Liver (tissue), 9 donors: Measurements from ENCODE around the gene GOLGA2. TPM values are rescaled to one million over a fixed set of nuclear protein-coding genes. Genes with fewer than 3 reads are reported as not detected.

Experiments used
- DNase-seq: peaks from one replicate; pipeline ENCODE4 v3.0.0-alpha.2; 2017; ENCODE audit warnings: low spot score
- H3K27ac ChIP-seq, 2 donors: one replicate each; pipeline ENCODE4 v1.7.0; 2013; ENCODE audit warnings: inconsistent platforms in 2 of 2, low read length in 2 of 2, control low read depth in 1 of 2, low read depth in 1 of 2, mild to moderate bottlenecking in 1 of 2
- H3K27me3 ChIP-seq, 4 donors: one replicate each; pipeline versions ENCODE4 v1.6.1 to v1.7.0; 2013; ENCODE audit warnings: low read length in 3 of 4, inconsistent platforms in 1 of 4, mild to moderate bottlenecking in 1 of 4, moderate library complexity in 1 of 4; ENCODE audit not compliant: control insufficient read depth in 4 of 4, insufficient read depth in 4 of 4
- H3K36me3 ChIP-seq, 4 donors: one replicate each; pipeline versions ENCODE4 v1.6.1 to v1.7.0; 2013; ENCODE audit warnings: low read length in 3 of 4, mild to moderate bottlenecking in 3 of 4, low read depth in 1 of 4, moderate library complexity in 1 of 4; ENCODE audit not compliant: control insufficient read depth in 4 of 4, insufficient read depth in 3 of 4
- H3K4me1 ChIP-seq, 4 donors: one replicate each; pipeline versions ENCODE4 v1.6.1 to v1.7.0; 2013; ENCODE audit warnings: low read length in 3 of 4, mild to moderate bottlenecking in 3 of 4, moderate library complexity in 1 of 4; ENCODE audit not compliant: control insufficient read depth in 4 of 4, insufficient read depth in 4 of 4
- H3K4me3 ChIP-seq, 3 donors: one replicate each; pipeline versions ENCODE4 v1.6.1 to v1.7.0; 2013; ENCODE audit warnings: low read length in 3 of 3, control low read depth in 1 of 3, low read depth in 1 of 3, mild to moderate bottlenecking in 1 of 3
- H3K9ac ChIP-seq, 2 donors: one replicate each; pipeline ENCODE4 v1.7.0; 2013; ENCODE audit warnings: low read length in 2 of 2, mild to moderate bottlenecking in 2 of 2, moderate library complexity in 2 of 2, control low read depth in 1 of 2, low read depth in 1 of 2
- H3K9me3 ChIP-seq, 4 donors: one replicate each; pipeline versions ENCODE4 v1.6.1 to v1.7.0; 2013; ENCODE audit warnings: low read length in 3 of 4; ENCODE audit not compliant: control insufficient read depth in 4 of 4
- EGR1 ChIP-seq, 2 donors: IDR thresholded peaks; 2 replicates each; pipeline ENCODE4 v1.6.1; 2016 to 2018; ENCODE audit warnings: antibody characterized with exemption in 2 of 2, low read depth in 2 of 2
- FOXA1 ChIP-seq: IDR thresholded peaks from 2 replicates; pipeline ENCODE4 v1.6.1; 2016; ENCODE audit warnings: antibody characterized with exemption
- FOXA2 ChIP-seq: IDR thresholded peaks from 2 replicates; pipeline ENCODE4 v1.6.1; 2016; ENCODE audit warnings: antibody characterized with exemption
- GABPA ChIP-seq, 2 donors: IDR thresholded peaks in 1 of 2; conservative IDR thresholded peaks in 1 of 2; 2 replicates each; pipeline ENCODE4 v1.6.1; 2016; ENCODE audit warnings: antibody characterized with exemption in 2 of 2, mild to moderate bottlenecking in 1 of 2, moderate library complexity in 1 of 2
- HNF4A ChIP-seq, 2 donors: conservative IDR thresholded peaks; 2 replicates each; pipeline ENCODE4 v1.6.1; 2016; ENCODE audit warnings: antibody characterized with exemption in 2 of 2, mild to moderate bottlenecking in 2 of 2
- HNF4G ChIP-seq: IDR thresholded peaks from 2 replicates; pipeline ENCODE4 v1.6.1; 2016; ENCODE audit warnings: antibody characterized with exemption
- JUND ChIP-seq, 2 donors: IDR thresholded peaks; 2 replicates each; pipeline ENCODE4 v1.6.1; 2016; ENCODE audit warnings: antibody characterized with exemption in 2 of 2
- NR2F2 ChIP-seq: IDR thresholded peaks from 2 replicates; pipeline ENCODE4 v1.6.1; 2016; ENCODE audit warnings: antibody characterized with exemption
- RAD21 ChIP-seq, 2 donors: IDR thresholded peaks; 2 replicates each; pipeline ENCODE4 v1.6.1; 2016; ENCODE audit warnings: antibody characterized with exemption in 2 of 2, mild to moderate bottlenecking in 2 of 2
- RXRA ChIP-seq, 2 donors: IDR thresholded peaks; 2 replicates each; pipeline ENCODE4 v1.6.1; 2017 to 2018; ENCODE audit warnings: antibody characterized with exemption in 2 of 2, mild to moderate bottlenecking in 1 of 2
- SP1 ChIP-seq: IDR thresholded peaks from 2 replicates; pipeline ENCODE4 v1.6.1; 2018; ENCODE audit warnings: antibody characterized with exemption, mild to moderate bottlenecking
- TAF1 ChIP-seq: conservative IDR thresholded peaks from 2 replicates; pipeline ENCODE4 v1.6.1; 2016; ENCODE audit warnings: antibody characterized with exemption, mild to moderate bottlenecking
- YY1 ChIP-seq: IDR thresholded peaks from 2 replicates; pipeline ENCODE4 v1.6.1; 2016; ENCODE audit warnings: antibody characterized with exemption, mild to moderate bottlenecking
- WGBS: extraction: QIAGEN DNeasy Blood & Tissue Kit; methylation state at CpG from one replicate; pipeline ENCODE4 v1.1.7; 2013; 5-methylcytosine and 5-hydroxymethylcytosine counted together
- polyA plus RNA-seq, 2 donors: library from polyadenylated mRNA; stranded (reverse) in 1 of 2; unstranded in 1 of 2; fragments of 200-250 nt in 1 of 2; fragments of >200 nt in 1 of 2; fragmentation: Nextera tagmentation in 1 of 2; extraction: Ambion mirVana in 1 of 2; gene quantifications; one replicate each; pipeline versions ENCODE4 v1.2.1 to v1.2.3, GENCODE V29; 2013 to 2015
- total RNA-seq, 2 donors: library from RNA; depleted of rRNA; stranded (reverse); fragments of >200 nt; gene quantifications; one replicate each; pipeline ENCODE4 v1.2.3, GENCODE V29; 2014
- TF ChIP-seq, protein P1 (sequence below): IDR thresholded peaks from 2 replicates; pipeline ENCODE4 v1.6.1; 2016; ENCODE audit warnings: antibody characterized with exemption
- TF ChIP-seq, protein P2 (sequence below): IDR thresholded peaks from 2 replicates; pipeline ENCODE4 v1.6.1; 2016; ENCODE audit warnings: antibody characterized with exemption
- TF ChIP-seq, protein P3 (sequence below): fragments of 150-350 bp; IDR thresholded peaks from 2 replicates; pipeline ENCODE4 v1.5.1; 2017; ENCODE audit warnings: improper control_type of control experiment, low read depth, low read length; ENCODE audit not compliant: missing input control
- TF ChIP-seq, protein P4 (sequence below): IDR thresholded peaks from 2 replicates; pipeline ENCODE4 v1.6.1; 2016; ENCODE audit warnings: antibody characterized with exemption
- TF ChIP-seq, protein P5 (sequence below): IDR thresholded peaks from 2 replicates; pipeline ENCODE4 v1.6.1; 2016; ENCODE audit warnings: antibody characterized with exemption, mild to moderate bottlenecking
- donor health status: healthy.
- donor health status: healthy.
- donor health status: healthy.
- donor health status: healthy.
- donor health status: healthy.

The GOLGA2 gene
- total and polyA plus RNA-seq, 4 donors, result 14.4 to 45.7 (median 27.9) TPM

DNA sequence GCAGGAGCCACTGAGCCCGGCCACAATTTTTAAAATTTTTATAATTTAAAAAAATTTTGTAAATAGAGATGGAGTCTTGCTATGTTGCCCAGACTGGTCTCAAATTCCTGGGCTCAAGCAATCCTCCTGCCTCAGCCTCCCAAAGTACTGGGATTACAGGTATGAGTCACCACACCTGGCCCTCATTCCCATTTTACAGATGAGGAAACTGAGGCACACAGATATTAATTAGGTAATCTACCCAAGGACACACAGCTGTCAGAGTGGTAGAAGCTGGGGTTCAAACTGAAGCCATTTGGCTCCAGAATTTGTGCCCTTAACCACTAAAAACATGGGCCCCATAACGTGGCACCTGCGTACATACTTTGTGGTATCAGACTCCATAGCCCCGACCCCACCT is 38.9 kb upstream of the GOLGA2 start:
- Histone ChIP-seq H3K9me3 (no peaks in the 10 kb centered on the region), H3K4me1 (peaks cover 8 to 18% (median 14%) of the 10 kb centered on the region in 4 donors), H3K27ac (no peak overlapping the region), H3K9ac (no peak overlapping the region), H3K36me3 (peaks cover 8 to 40% (median 12%) of the 10 kb centered on the region in 4 donors), H3K4me3 (no peak overlapping the region), H3K27me3 (no peaks in the 10 kb centered on the region)
- WGBS, result 94% methylated on average over 4 of the region's 4 CpGs
- TF ChIP-seq YY1 (no peak), JUND (IDR thresholded peaks at IDR 0.05) (no peak), RAD21 (IDR thresholded peaks at IDR 0.05) (no peak), NR2F2 (no peak), EGR1 (IDR thresholded peaks at IDR 0.05; ENCODE audit: low read depth in 2 of 2) (no peak), HNF4G (no peak)
- TF ChIP-seq, protein P1, sequence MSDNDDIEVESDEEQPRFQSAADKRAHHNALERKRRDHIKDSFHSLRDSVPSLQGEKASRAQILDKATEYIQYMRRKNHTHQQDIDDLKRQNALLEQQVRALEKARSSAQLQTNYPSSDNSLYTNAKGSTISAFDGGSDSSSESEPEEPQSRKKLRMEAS, result no peak
- TF ChIP-seq, protein P2, sequence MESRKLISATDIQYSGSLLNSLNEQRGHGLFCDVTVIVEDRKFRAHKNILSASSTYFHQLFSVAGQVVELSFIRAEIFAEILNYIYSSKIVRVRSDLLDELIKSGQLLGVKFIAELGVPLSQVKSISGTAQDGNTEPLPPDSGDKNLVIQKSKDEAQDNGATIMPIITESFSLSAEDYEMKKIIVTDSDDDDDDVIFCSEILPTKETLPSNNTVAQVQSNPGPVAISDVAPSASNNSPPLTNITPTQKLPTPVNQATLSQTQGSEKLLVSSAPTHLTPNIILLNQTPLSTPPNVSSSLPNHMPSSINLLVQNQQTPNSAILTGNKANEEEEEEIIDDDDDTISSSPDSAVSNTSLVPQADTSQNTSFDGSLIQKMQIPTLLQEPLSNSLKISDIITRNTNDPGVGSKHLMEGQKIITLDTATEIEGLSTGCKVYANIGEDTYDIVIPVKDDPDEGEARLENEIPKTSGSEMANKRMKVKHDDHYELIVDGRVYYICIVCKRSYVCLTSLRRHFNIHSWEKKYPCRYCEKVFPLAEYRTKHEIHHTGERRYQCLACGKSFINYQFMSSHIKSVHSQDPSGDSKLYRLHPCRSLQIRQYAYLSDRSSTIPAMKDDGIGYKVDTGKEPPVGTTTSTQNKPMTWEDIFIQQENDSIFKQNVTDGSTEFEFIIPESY, result no peak
- no peak for DNase-seq

DNA sequence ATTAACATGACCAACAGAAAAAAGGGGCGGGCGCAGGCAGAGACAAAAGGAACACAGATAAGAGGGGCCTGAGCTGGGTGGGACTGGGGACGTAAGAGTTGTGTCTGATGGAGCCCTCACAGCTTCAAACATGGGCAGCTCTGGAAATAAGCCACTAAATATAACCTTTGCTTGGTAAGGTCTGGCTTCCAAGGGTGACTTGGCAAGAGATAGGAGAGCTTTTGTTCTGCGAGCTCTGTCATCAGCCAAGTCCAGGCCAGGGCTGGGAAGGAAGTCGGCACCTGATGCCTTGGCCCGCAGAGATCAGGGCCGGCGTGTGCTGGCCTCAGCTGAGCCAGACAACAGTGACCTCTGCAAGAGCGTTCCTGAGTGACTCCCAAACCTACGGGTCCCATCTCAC is 34.7 kb upstream of the GOLGA2 start:
- no peaks in the 10 kb centered on the region for H3K9me3 ChIP-seq
- H3K36me3 ChIP-seq, result peaks cover 9 to 27% (median 11%) of the 10 kb centered on the region in 4 donors
- no peak overlapping the region for H3K4me3 ChIP-seq
- H3K27ac ChIP-seq, result peak overlapping the region; percentile 31 to 46
- H3K9ac ChIP-seq, result no peak overlapping the region
- WGBS, result 41% methylated on average over 10 of the region's 10 CpGs
- no peaks in the 10 kb centered on the region for H3K27me3 ChIP-seq
- H3K4me1 ChIP-seq, result peaks cover 8 to 19% (median 14%) of the 10 kb centered on the region in 4 donors
- no peak for DNase-seq
- TF ChIP-seq, protein P3, sequence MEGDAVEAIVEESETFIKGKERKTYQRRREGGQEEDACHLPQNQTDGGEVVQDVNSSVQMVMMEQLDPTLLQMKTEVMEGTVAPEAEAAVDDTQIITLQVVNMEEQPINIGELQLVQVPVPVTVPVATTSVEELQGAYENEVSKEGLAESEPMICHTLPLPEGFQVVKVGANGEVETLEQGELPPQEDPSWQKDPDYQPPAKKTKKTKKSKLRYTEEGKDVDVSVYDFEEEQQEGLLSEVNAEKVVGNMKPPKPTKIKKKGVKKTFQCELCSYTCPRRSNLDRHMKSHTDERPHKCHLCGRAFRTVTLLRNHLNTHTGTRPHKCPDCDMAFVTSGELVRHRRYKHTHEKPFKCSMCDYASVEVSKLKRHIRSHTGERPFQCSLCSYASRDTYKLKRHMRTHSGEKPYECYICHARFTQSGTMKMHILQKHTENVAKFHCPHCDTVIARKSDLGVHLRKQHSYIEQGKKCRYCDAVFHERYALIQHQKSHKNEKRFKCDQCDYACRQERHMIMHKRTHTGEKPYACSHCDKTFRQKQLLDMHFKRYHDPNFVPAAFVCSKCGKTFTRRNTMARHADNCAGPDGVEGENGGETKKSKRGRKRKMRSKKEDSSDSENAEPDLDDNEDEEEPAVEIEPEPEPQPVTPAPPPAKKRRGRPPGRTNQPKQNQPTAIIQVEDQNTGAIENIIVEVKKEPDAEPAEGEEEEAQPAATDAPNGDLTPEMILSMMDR, result no peak
- TF ChIP-seq NR2F2 (no peak), EGR1 (IDR thresholded peaks at IDR 0.05; ENCODE audit: low read depth in 2 of 2) (no peak), JUND (IDR thresholded peaks at IDR 0.05) (peak in 1 of 2 donors; percentile 31), RAD21 (IDR thresholded peaks at IDR 0.05) (peak in 1 of 2 donors; percentile 32), RXRA (IDR thresholded peaks at IDR 0.05) (peak; percentile 49 to 80), YY1 (peak; percentile 44), GABPA (IDR thresholded peaks at IDR 0.05 in 1 of 2, conservative IDR thresholded peaks at IDR 0.05 in 1 of 2) (peak in 1 of 2 donors; percentile 58), HNF4G (no peak), HNF4A (conservative IDR thresholded peaks at IDR 0.05) (peak; percentile 68 to 84), SP1 (peak; percentile 36), FOXA1 (no peak), FOXA2 (no peak), TAF1 (no peak)
- TF ChIP-seq, protein P4, sequence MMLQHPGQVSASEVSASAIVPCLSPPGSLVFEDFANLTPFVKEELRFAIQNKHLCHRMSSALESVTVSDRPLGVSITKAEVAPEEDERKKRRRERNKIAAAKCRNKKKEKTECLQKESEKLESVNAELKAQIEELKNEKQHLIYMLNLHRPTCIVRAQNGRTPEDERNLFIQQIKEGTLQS, result no peak
- TF ChIP-seq, protein P5, sequence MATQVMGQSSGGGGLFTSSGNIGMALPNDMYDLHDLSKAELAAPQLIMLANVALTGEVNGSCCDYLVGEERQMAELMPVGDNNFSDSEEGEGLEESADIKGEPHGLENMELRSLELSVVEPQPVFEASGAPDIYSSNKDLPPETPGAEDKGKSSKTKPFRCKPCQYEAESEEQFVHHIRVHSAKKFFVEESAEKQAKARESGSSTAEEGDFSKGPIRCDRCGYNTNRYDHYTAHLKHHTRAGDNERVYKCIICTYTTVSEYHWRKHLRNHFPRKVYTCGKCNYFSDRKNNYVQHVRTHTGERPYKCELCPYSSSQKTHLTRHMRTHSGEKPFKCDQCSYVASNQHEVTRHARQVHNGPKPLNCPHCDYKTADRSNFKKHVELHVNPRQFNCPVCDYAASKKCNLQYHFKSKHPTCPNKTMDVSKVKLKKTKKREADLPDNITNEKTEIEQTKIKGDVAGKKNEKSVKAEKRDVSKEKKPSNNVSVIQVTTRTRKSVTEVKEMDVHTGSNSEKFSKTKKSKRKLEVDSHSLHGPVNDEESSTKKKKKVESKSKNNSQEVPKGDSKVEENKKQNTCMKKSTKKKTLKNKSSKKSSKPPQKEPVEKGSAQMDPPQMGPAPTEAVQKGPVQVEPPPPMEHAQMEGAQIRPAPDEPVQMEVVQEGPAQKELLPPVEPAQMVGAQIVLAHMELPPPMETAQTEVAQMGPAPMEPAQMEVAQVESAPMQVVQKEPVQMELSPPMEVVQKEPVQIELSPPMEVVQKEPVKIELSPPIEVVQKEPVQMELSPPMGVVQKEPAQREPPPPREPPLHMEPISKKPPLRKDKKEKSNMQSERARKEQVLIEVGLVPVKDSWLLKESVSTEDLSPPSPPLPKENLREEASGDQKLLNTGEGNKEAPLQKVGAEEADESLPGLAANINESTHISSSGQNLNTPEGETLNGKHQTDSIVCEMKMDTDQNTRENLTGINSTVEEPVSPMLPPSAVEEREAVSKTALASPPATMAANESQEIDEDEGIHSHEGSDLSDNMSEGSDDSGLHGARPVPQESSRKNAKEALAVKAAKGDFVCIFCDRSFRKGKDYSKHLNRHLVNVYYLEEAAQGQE, result no peak
- TF ChIP-seq, protein P1, result no peak
- TF ChIP-seq, protein P2, result no peak
